ENCODE measurements around the gene AKR1B15.

- TF ChIP-seq, protein P1, sequence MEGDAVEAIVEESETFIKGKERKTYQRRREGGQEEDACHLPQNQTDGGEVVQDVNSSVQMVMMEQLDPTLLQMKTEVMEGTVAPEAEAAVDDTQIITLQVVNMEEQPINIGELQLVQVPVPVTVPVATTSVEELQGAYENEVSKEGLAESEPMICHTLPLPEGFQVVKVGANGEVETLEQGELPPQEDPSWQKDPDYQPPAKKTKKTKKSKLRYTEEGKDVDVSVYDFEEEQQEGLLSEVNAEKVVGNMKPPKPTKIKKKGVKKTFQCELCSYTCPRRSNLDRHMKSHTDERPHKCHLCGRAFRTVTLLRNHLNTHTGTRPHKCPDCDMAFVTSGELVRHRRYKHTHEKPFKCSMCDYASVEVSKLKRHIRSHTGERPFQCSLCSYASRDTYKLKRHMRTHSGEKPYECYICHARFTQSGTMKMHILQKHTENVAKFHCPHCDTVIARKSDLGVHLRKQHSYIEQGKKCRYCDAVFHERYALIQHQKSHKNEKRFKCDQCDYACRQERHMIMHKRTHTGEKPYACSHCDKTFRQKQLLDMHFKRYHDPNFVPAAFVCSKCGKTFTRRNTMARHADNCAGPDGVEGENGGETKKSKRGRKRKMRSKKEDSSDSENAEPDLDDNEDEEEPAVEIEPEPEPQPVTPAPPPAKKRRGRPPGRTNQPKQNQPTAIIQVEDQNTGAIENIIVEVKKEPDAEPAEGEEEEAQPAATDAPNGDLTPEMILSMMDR (IDR thresholded peaks at IDR 0.05; ENCODE audit: extremely low read depth in 1 of 2, insufficient read depth in 1 of 2, low read depth in 1 of 2, low read length in 2 of 2), result no peak
- no peak for TF ChIP-seq MYC (IDR thresholded peaks at IDR 0.05; ENCODE audit: low read depth, low read length)
- no peak for TF ChIP-seq POLR2AphosphoS5 (IDR thresholded peaks at IDR 0.05; ENCODE audit: insufficient read depth, low read depth, low read length)
- no peak for TF ChIP-seq POLR2A (IDR thresholded peaks at IDR 0.05; ENCODE audit: low read depth, low read length)
- TF ChIP-seq EZH2 (IDR thresholded peaks at IDR 0.05; ENCODE audit: borderline replicate concordance, low read depth, low read length, severe bottlenecking), result no peak
- TF ChIP-seq MAX (IDR thresholded peaks at IDR 0.05; ENCODE audit: insufficient read depth, insufficient read length), result no peak
- TF ChIP-seq JUN (IDR thresholded peaks at IDR 0.05; ENCODE audit: borderline replicate concordance, insufficient read depth, insufficient read length, low read depth), result no peak
These were observed 13.5 kb upstream of the AKR1B15 start for GRCh38 chr7:134535272-134535918.
